IMR-90 (cell line): Measurements from ENCODE around the gene MAB21L2. TPM values are rescaled to one million over a fixed set of nuclear protein-coding genes. Genes with fewer than 3 reads are reported as not detected.

Source experiments
- ATAC-seq: fragments of 200-7000 bp; cut with Tn5 transposase; 2 replicates; pipeline ENCODE4 v1.9.1; 2020; ENCODE audit warnings: low read depth, mild to moderate bottlenecking, moderate library complexity
- BruUV-seq: library from RNA; stranded (reverse); fragments of 400-500 nt; replicated peaks from 2 replicates; lab custom pipeline; 2021; lab: Mats Ljungman, UMichigan
- CTCF ChIA-PET: fragments of 300-600 bp; formaldehyde crosslinking; extraction: SDS; loops from one replicate; lab custom pipeline; 2021; ENCODE audit warnings: antibody characterized with exemption; lab: Yijun Ruan, JAX
- POLR2A ChIA-PET: fragments of 300-600 bp; sonication (Branson Sonifier 250); formaldehyde crosslinking; loops from one replicate; lab custom pipeline; 2022; ENCODE audit warnings: antibody characterized with exemption; ENCODE audit not compliant: unreplicated experiment; lab: Charles Lee
- DNase-seq: peaks from one replicate; pipeline ENCODE4 v3.0.0; 2013
- H2AFZ ChIP-seq: replicated peaks from 2 replicates; pipeline ENCODE3; 2013; ENCODE audit warnings: low read length, mild to moderate bottlenecking; ENCODE audit not compliant: poor library complexity
- H2AK5ac ChIP-seq: 2 replicates; pipeline ENCODE4 v1.6.1; 2013; ENCODE audit warnings: low read depth, low read length, inconsistent platforms
- H2AK9ac ChIP-seq: replicated peaks from 2 replicates; pipeline ENCODE3; 2013; ENCODE audit warnings: mild to moderate bottlenecking, low read depth, low read length, moderate library complexity; ENCODE audit not compliant: poor library complexity
- H2BK120ac ChIP-seq: 2 replicates; pipeline ENCODE4 v1.6.1; 2013; ENCODE audit warnings: low read depth, low read length, inconsistent platforms
- H2BK15ac ChIP-seq: 3 replicates; pipeline ENCODE4 v1.6.1; 2013; ENCODE audit warnings: low read depth, low read length, inconsistent platforms
- H2BK20ac ChIP-seq: 2 replicates; pipeline ENCODE4 v1.6.1; 2013; ENCODE audit warnings: low read depth, mild to moderate bottlenecking, inconsistent platforms, low read length, moderate library complexity
- H2BK5ac ChIP-seq: 2 replicates; pipeline ENCODE4 v1.6.1; 2013; ENCODE audit warnings: mild to moderate bottlenecking, low read depth, low read length, inconsistent platforms; ENCODE audit not compliant: poor library complexity, severe bottlenecking
- H3K14ac ChIP-seq: replicated peaks from 2 replicates; pipeline ENCODE4 v1.6.1; 2013; ENCODE audit warnings: low read depth, low read length, inconsistent platforms
- H3K18ac ChIP-seq: 2 replicates; pipeline ENCODE4 v1.6.1; 2013; ENCODE audit warnings: low read depth, low read length, control low read depth
- H3K23ac ChIP-seq: 2 replicates; pipeline ENCODE4 v1.6.1; 2013; ENCODE audit warnings: low read depth, low read length, inconsistent platforms
- H3K27ac ChIP-seq: 2 replicates; pipeline ENCODE4 v1.5.1; 2013; ENCODE audit warnings: mild to moderate bottlenecking, control low read depth, low read length; ENCODE audit not compliant: insufficient read depth
- H3K27me3 ChIP-seq: 2 replicates; pipeline ENCODE4 v1.6.1; 2013; ENCODE audit warnings: low read length; ENCODE audit not compliant: control insufficient read depth, insufficient read depth
- H3K36me3 ChIP-seq: 2 replicates; pipeline ENCODE4 v1.6.1; 2013; ENCODE audit warnings: low read length, mixed read lengths; ENCODE audit not compliant: control insufficient read depth, insufficient read depth
- H3K4ac ChIP-seq: 2 replicates; pipeline ENCODE4 v1.6.1; 2013; ENCODE audit warnings: low read depth, low read length, inconsistent platforms
- H3K4me1 ChIP-seq: 2 replicates; pipeline ENCODE4 v1.6.1; 2013; ENCODE audit warnings: low read length, mixed read lengths; ENCODE audit not compliant: control insufficient read depth, insufficient read depth
- H3K4me2 ChIP-seq: 2 replicates; pipeline ENCODE4 v1.6.1; 2013; ENCODE audit warnings: low read depth, mild to moderate bottlenecking, control low read depth, low read length, moderate library complexity
- H3K4me3 ChIP-seq: 2 replicates; pipeline ENCODE4 v1.5.1; 2013; ENCODE audit warnings: low read depth, mild to moderate bottlenecking, control low read depth, low read length, moderate library complexity; ENCODE audit not compliant: insufficient read depth
- H3K56ac ChIP-seq: 2 replicates; pipeline ENCODE4 v1.6.1; 2013; ENCODE audit warnings: low read length, inconsistent platforms; ENCODE audit not compliant: insufficient read depth; ENCODE audit errors: extremely low read depth
- H3K79me1 ChIP-seq, 2 experiments: 2 replicates each; pipeline ENCODE4 v1.6.1; 2013; ENCODE audit warnings: low read length in 2 of 2, inconsistent platforms in 1 of 2, low read depth in 1 of 2
- H3K9ac ChIP-seq: 2 replicates; pipeline ENCODE4 v1.6.1; 2013; ENCODE audit warnings: low read depth, low read length, control low read depth
- H3K9me1 ChIP-seq: 2 replicates; pipeline ENCODE4 v1.6.1; 2013; ENCODE audit warnings: low read length, inconsistent platforms; ENCODE audit not compliant: insufficient read depth
- H3K9me3 ChIP-seq: 2 replicates; pipeline ENCODE4 v1.6.1; 2013; ENCODE audit warnings: low read length; ENCODE audit not compliant: control insufficient read depth, insufficient read depth
- H4K20me1 ChIP-seq: 2 replicates; pipeline ENCODE4 v1.6.1; 2013; ENCODE audit warnings: low read length, inconsistent platforms; ENCODE audit not compliant: insufficient read depth
- H4K5ac ChIP-seq: 2 replicates; pipeline ENCODE4 v1.6.1; 2013; ENCODE audit warnings: mild to moderate bottlenecking, low read depth, low read length, control low read depth
- H4K8ac ChIP-seq, 2 experiments: 2 replicates each; pipeline ENCODE4 v1.6.1; 2013; ENCODE audit warnings: low read depth in 2 of 2, low read length in 2 of 2, control low read depth in 1 of 2, inconsistent platforms in 1 of 2
- H4K91ac ChIP-seq: 2 replicates; pipeline ENCODE4 v1.6.1; 2013; ENCODE audit warnings: low read depth, low read length, inconsistent platforms; ENCODE audit not compliant: insufficient read depth
- BHLHE40 ChIP-seq: fragments of 150-350 bp; IDR thresholded peaks from 2 replicates; pipeline ENCODE4 v1.6.1; 2016; ENCODE audit warnings: mild to moderate bottlenecking, low read depth, low read length
- CEBPB ChIP-seq: IDR thresholded peaks from 2 replicates; pipeline ENCODE4 v1.6.1; 2012; ENCODE audit warnings: low read depth, low read length, improper control_type of control experiment
- CHD1 ChIP-seq: IDR thresholded peaks from 2 replicates; pipeline ENCODE4 v1.6.1; 2012; ENCODE audit warnings: low read depth, low read length, improper control_type of control experiment
- CTCF ChIP-seq: conservative IDR thresholded peaks from 2 replicates; pipeline ENCODE4 v1.5.1; 2012; ENCODE audit warnings: mild to moderate bottlenecking, low read depth, low read length, improper control_type of control experiment
- MAFK ChIP-seq: IDR thresholded peaks from 2 replicates; pipeline ENCODE4 v1.6.1; 2012; ENCODE audit warnings: low read depth, low read length, improper control_type of control experiment
- MXI1 ChIP-seq: IDR thresholded peaks from 2 replicates; pipeline ENCODE4 v1.6.1; 2012; ENCODE audit warnings: low read depth, mild to moderate bottlenecking, low read length, moderate library complexity, borderline replicate concordance
- POLR2A ChIP-seq: IDR thresholded peaks from 2 replicates; pipeline ENCODE4 v1.6.1; 2012; ENCODE audit warnings: mild to moderate bottlenecking, low read depth, low read length
- RAD21 ChIP-seq: IDR thresholded peaks from 2 replicates; pipeline ENCODE4 v1.6.1; 2012; ENCODE audit warnings: low read length, improper control_type of control experiment
- RCOR1 ChIP-seq: IDR thresholded peaks from 2 replicates; pipeline ENCODE4 v1.6.1; 2012; ENCODE audit warnings: mild to moderate bottlenecking, low read length, improper control_type of control experiment; ENCODE audit not compliant: insufficient replicate concordance
- WGBS, 2 experiments: methylation state at CpG; one replicate each; pipeline versions ENCODE4 v1.1.5 to v1.1.7; 2013; ENCODE audit warnings: missing lambda C conversion rate in 2 of 2; ENCODE audit not compliant: insufficient read length in 1 of 2; ENCODE audit errors: extremely low coverage in 2 of 2; 5-methylcytosine and 5-hydroxymethylcytosine counted together
- dilution Hi-C: fragments of 300-500 bp; cut with HindIII; formaldehyde crosslinking; loops from one replicate; pipeline ENCODE4 v1.14.3; 2018; ENCODE audit warnings: low sequenced_read_pairs; ENCODE audit not compliant: unreplicated experiment
- in situ Hi-C: fragments of 300-500 bp; cut with MboI; formaldehyde crosslinking; loops from 3 replicates; pipeline ENCODE4 v1.14.3; 2019; ENCODE audit warnings: low sequenced_read_pairs, inconsistent platforms, mixed read lengths
- intact Hi-C: fragments of 100-400 bp; cut with micrococcal nuclease; formaldehyde crosslinking; loops from 2 replicates; pipeline ENCODE4 v1.10.0; 2022
- polyA plus RNA-seq, 3 experiments: library from polyadenylated mRNA; depleted of rRNA; stranded (reverse); fragments of >200 nt; gene quantifications; 2 replicates each; pipeline ENCODE4 v1.2.3, GENCODE V29; 2012; ENCODE audit warnings: low replicate concordance in 1 of 3
- total RNA-seq: library from RNA; depleted of rRNA; stranded (reverse); fragments of >200 nt; gene quantifications from 2 replicates; pipeline ENCODE4 v1.2.3, GENCODE V29; 2012

MAB21L2 gene
- total and polyA plus RNA-seq, 2 of the 4 experiments (the other 2 are of a cell fraction) = 7.6 to 12.0 TPM

GRCh38 chr4:150588316-150588715 lies 6.4 kb downstream of the MAB21L2 start:
- H3K4me2 ChIP-seq = no peak overlapping the region
- no peak overlapping the region for H3K4ac ChIP-seq
- H4K8ac ChIP-seq = no peak overlapping the region
- H3K9me3 ChIP-seq = no peaks in the 10 kb centered on the region
- intact Hi-C loops = no loop called here
- no peak overlapping the region for H3K4me3 ChIP-seq
- ATAC-seq (no peak), DNase-seq (no peak)
- no peak overlapping the region for H2AK5ac ChIP-seq
- CTCF ChIA-PET = no interaction called here
- no peak overlapping the region for H3K9ac ChIP-seq
- no peak overlapping the region for H3K27ac ChIP-seq
- no peaks in the 10 kb centered on the region for H4K20me1 ChIP-seq
- H2BK20ac ChIP-seq = no peak overlapping the region
- H3K79me1 ChIP-seq = peaks cover 0 to 8% of the 10 kb centered on the region in 2 experiments; a peak in 1 of 4 replicates
- H3K23ac ChIP-seq = no peak overlapping the region
- BruUV-seq = no TSS peak
- TF ChIP-seq BHLHE40 (no peak), CTCF (no peak), MAFK (no peak), MXI1 (no peak), RAD21 (no peak), POLR2A (no peak), RCOR1 (no peak), CHD1 (no peak), CEBPB (no peak)
- no peak overlapping the region for H2BK5ac ChIP-seq
- H3K56ac ChIP-seq = no peak overlapping the region
- H2BK15ac ChIP-seq = no peak overlapping the region
- POLR2A ChIA-PET = no interaction called here
- no peaks in the 10 kb centered on the region for H3K4me1 ChIP-seq
- dilution Hi-C loops = no loop called here
- H3K27me3 ChIP-seq = no peaks in the 10 kb centered on the region
- no peaks in the 10 kb centered on the region for H3K36me3 ChIP-seq
- H4K5ac ChIP-seq = no peak overlapping the region
- no peaks in the 10 kb centered on the region for H3K9me1 ChIP-seq
- no CpG with 5 or more reads among the region's 1 CpG for WGBS, 2 experiments
- H2AK9ac ChIP-seq = no peak overlapping the region
- H2BK120ac ChIP-seq = no peak overlapping the region
- no peak overlapping the region for H4K91ac ChIP-seq
- H3K14ac ChIP-seq = no peak overlapping the region
- H3K18ac ChIP-seq = no peak overlapping the region
- in situ Hi-C loops = loop anchor here (5.0 to 10.0 kb wide), 2 partner anchors 291 to 584 kb away; no protein-coding TSS in a partner anchor
- no peak overlapping the region for H2AFZ ChIP-seq
